GM18505 (cell line): ENCODE results near the gene PHACTR4.
A peak's percentile ranks its signal among the peaks of the same experiment; 100 is the strongest.
"Not testable (repeated sequence)": the region's sequence is repeated elsewhere in the genome, so short reads cannot be mapped to it uniquely, and the experiment has no call there.

Experiments
- ATAC-seq: cut with Tn5 transposase; IDR thresholded peaks from one replicate; pipeline ENCODE4 v1.9.1; 2021; ENCODE audit not compliant: unreplicated experiment
- POLR2A ChIP-seq: IDR thresholded peaks from 4 replicates; pipeline ENCODE4 v1.6.1; 2011; ENCODE audit warnings: borderline replicate concordance; ENCODE audit not compliant: insufficient read depth, insufficient read length; ENCODE audit errors: extremely low read depth

PHACTR4 gene

GRCh38 chr1:28358716-28359115 lies 10.8 kb upstream of the PHACTR4 start:
- no peak for TF ChIP-seq POLR2A
- no peak for ATAC-seq

GRCh38 chr1:28359592-28360239 lies 9.8 kb upstream of the PHACTR4 start:
- TF ChIP-seq POLR2A, result no peak
- ATAC-seq, result no peak

GRCh38 chr1:28364888-28365287 lies 4.7 kb upstream of the PHACTR4 start:
- TF ChIP-seq POLR2A, result no peak
- no peak for ATAC-seq

- no peak for ATAC-seq
Observed at GRCh38 chr1:28365864-28366263, 3.7 kb upstream of the PHACTR4 start.

GRCh38 chr1:28368608-28369007 lies 932 bp upstream of the PHACTR4 start:
- not testable (repeated sequence) for ATAC-seq

More at GRCh38 chr1:28365864-28366263, 3.7 kb upstream of the PHACTR4 start:
- no peak for TF ChIP-seq POLR2A

- no peak for TF ChIP-seq POLR2A
- ATAC-seq, result peak; percentile 30
Observed at GRCh38 chr1:28370239-28371009, 884 bp downstream of the PHACTR4 start.

- no peak for ATAC-seq
- no peak for TF ChIP-seq POLR2A
Observed at GRCh38 chr1:28371010-28371377, 1.5 kb downstream of the PHACTR4 start.

- ATAC-seq, result not testable (repeated sequence)
Observed at GRCh38 chr1:28373450-28373849, 3.9 kb downstream of the PHACTR4 start.

GRCh38 chr1:28374297-28374696 lies 4.8 kb downstream of the PHACTR4 start:
- no peak for TF ChIP-seq POLR2A
- ATAC-seq, result no peak

- not testable (repeated sequence) for ATAC-seq
Observed at GRCh38 chr1:28375598-28375997, 6.1 kb downstream of the PHACTR4 start.

GRCh38 chr1:28376195-28376594 lies 6.7 kb downstream of the PHACTR4 start:
- ATAC-seq, result not testable (repeated sequence)

- ATAC-seq, result no peak
- no peak for TF ChIP-seq POLR2A
Observed at GRCh38 chr1:28378906-28379305, 9.4 kb downstream of the PHACTR4 start.

GRCh38 chr1:28380394-28380793 lies 10.9 kb downstream of the PHACTR4 start:
- no peak for TF ChIP-seq POLR2A
- no peak for ATAC-seq

- not testable (repeated sequence) for ATAC-seq
Observed at GRCh38 chr1:28383785-28384184, 14.2 kb downstream of the PHACTR4 start.
